HEK293 (cell line): ENCODE results near the gene SCRN1.

Experiments used
- CTCF ChIA-PET: fragments of 350-600 bp; formaldehyde crosslinking; extraction: SDS; loops from one replicate; lab custom pipeline; 2021; ENCODE audit warnings: antibody characterized with exemption; lab: Yijun Ruan, JAX
- POLR2A ChIA-PET: fragments of 300-600 bp; formaldehyde crosslinking; extraction: SDS; loops from one replicate; lab custom pipeline; 2020; ENCODE audit warnings: antibody characterized with exemption, inconsistent platforms; lab: Yijun Ruan, JAX
- H3K27ac ChIP-seq: fragments of 200-500 bp; sonication (Bioruptor generic); 2 replicates; pipeline ENCODE4 v1.5.1; 2014; ENCODE audit warnings: low read depth, low read length, control low read depth, inconsistent platforms; ENCODE audit errors: extremely low read depth
- H3K36me3 ChIP-seq, 2 experiments: fragments of 200-500 bp in 1 of 2; sonication (Bioruptor generic) in 1 of 2; 1 replicate in 1 of 2; 2 replicates in 1 of 2; pipeline ENCODE4 v1.5.1; 2014 to 2017; ENCODE audit warnings: inconsistent platforms in 2 of 2, low read length in 2 of 2; ENCODE audit not compliant: control insufficient read depth in 2 of 2, insufficient read depth in 1 of 2
- H3K4me1 ChIP-seq: fragments of 200-500 bp; sonication (Bioruptor generic); 2 replicates; pipeline ENCODE4 v1.5.1; 2014; ENCODE audit warnings: mild to moderate bottlenecking, low read length, inconsistent platforms; ENCODE audit not compliant: control insufficient read depth, insufficient read depth
- H3K4me3 ChIP-seq: 2 replicates; pipeline ENCODE4 v1.5.1; 2011; ENCODE audit warnings: low read depth, mild to moderate bottlenecking, control low read depth, low read length, moderate library complexity
- H3K9me3 ChIP-seq: fragments of 200-500 bp; sonication (Bioruptor generic); 2 replicates; pipeline ENCODE4 v1.5.1; 2014; ENCODE audit warnings: low read depth, low read length, inconsistent platforms; ENCODE audit not compliant: control insufficient read depth, insufficient read depth
- ATF2 ChIP-seq: fragments of 450-650 bp; formaldehyde crosslinking; IDR thresholded peaks from 2 replicates; pipeline ENCODE4 v1.5.1; 2016; ENCODE audit warnings: missing biosample characterization, missing genetic modification characterization, low read depth
- BCL11A ChIP-seq: fragments of 450-650 bp; formaldehyde crosslinking; IDR thresholded peaks from 2 replicates; pipeline ENCODE4 v1.5.1; 2016; ENCODE audit warnings: low read depth, missing biosample characterization, missing genetic modification characterization
- KLF1 ChIP-seq: fragments of 450-650 bp; formaldehyde crosslinking; IDR thresholded peaks from 2 replicates; pipeline ENCODE4 v1.5.1; 2016; ENCODE audit warnings: missing biosample characterization, missing genetic modification characterization
- KLF10 ChIP-seq: fragments of 450-650 bp; IDR thresholded peaks from 2 replicates; pipeline ENCODE4 v1.5.1; 2018; ENCODE audit warnings: missing biosample characterization, mild to moderate bottlenecking, missing genetic modification characterization
- PRDM6 ChIP-seq: fragments of 450-650 bp; formaldehyde crosslinking; IDR thresholded peaks from 2 replicates; pipeline ENCODE4 v1.5.1; 2017; ENCODE audit warnings: missing biosample characterization, missing genetic modification characterization
- SCRT2 ChIP-seq: fragments of 450-650 bp; formaldehyde crosslinking; IDR thresholded peaks from 2 replicates; pipeline ENCODE4 v1.5.1; 2016; ENCODE audit warnings: missing biosample characterization, missing genetic modification characterization
- SP7 ChIP-seq: fragments of 450-650 bp; formaldehyde crosslinking; IDR thresholded peaks from 2 replicates; pipeline ENCODE4 v1.5.1; 2016; ENCODE audit warnings: missing biosample characterization, missing genetic modification characterization
- ZBTB11 ChIP-seq: fragments of 450-650 bp; formaldehyde crosslinking; conservative IDR thresholded peaks from 2 replicates; pipeline ENCODE4 v1.5.1; 2016; ENCODE audit warnings: low read depth, missing biosample characterization, missing genetic modification characterization
- ZBTB26 ChIP-seq: fragments of 450-650 bp; formaldehyde crosslinking; optimal IDR thresholded peaks from 2 replicates; pipeline ENCODE3; 2016; ENCODE audit warnings: missing biosample characterization, mild to moderate bottlenecking, missing genetic modification characterization
- ZFHX2 ChIP-seq: fragments of 450-650 bp; formaldehyde crosslinking; conservative IDR thresholded peaks from 2 replicates; pipeline ENCODE4 v1.5.1; 2016; ENCODE audit warnings: missing biosample characterization, missing genetic modification characterization
- ZNF324 ChIP-seq: fragments of 450-650 bp; formaldehyde crosslinking; IDR thresholded peaks from 2 replicates; pipeline ENCODE4 v1.5.1; 2016; ENCODE audit warnings: missing biosample characterization, missing genetic modification characterization
- ZNF518A ChIP-seq: fragments of 450-650 bp; formaldehyde crosslinking; conservative IDR thresholded peaks from 2 replicates; pipeline ENCODE4 v1.5.1; 2016; ENCODE audit warnings: low read depth, missing biosample characterization, missing genetic modification characterization
- ZNF530 ChIP-seq: fragments of 450-650 bp; formaldehyde crosslinking; IDR thresholded peaks from 2 replicates; pipeline ENCODE4 v1.5.1; 2016; ENCODE audit warnings: low read depth, missing biosample characterization, missing genetic modification characterization
- ZNF585B ChIP-seq: fragments of 450-650 bp; formaldehyde crosslinking; IDR thresholded peaks from 2 replicates; pipeline ENCODE4 v1.5.1; 2016; ENCODE audit warnings: missing biosample characterization, missing genetic modification characterization
- ZNF610 ChIP-seq: fragments of 450-650 bp; formaldehyde crosslinking; IDR thresholded peaks from 2 replicates; pipeline ENCODE4 v1.5.1; 2016; ENCODE audit warnings: missing biosample characterization, missing genetic modification characterization, borderline replicate concordance
- ZNF624 ChIP-seq: fragments of 450-650 bp; formaldehyde crosslinking; IDR thresholded peaks from 2 replicates; pipeline ENCODE4 v1.5.1; 2017; ENCODE audit warnings: missing biosample characterization, missing genetic modification characterization
- ZNF707 ChIP-seq: fragments of 450-650 bp; formaldehyde crosslinking; IDR thresholded peaks from 2 replicates; pipeline ENCODE4 v1.5.1; 2016; ENCODE audit warnings: missing biosample characterization, missing genetic modification characterization
- ZNF776 ChIP-seq: fragments of 450-650 bp; formaldehyde crosslinking; IDR thresholded peaks from 2 replicates; pipeline ENCODE4 v1.5.0; 2017; ENCODE audit warnings: missing biosample characterization, missing genetic modification characterization, borderline replicate concordance
- ZNF785 ChIP-seq: fragments of 450-650 bp; formaldehyde crosslinking; IDR thresholded peaks from 2 replicates; pipeline ENCODE4 v1.5.1; 2016; ENCODE audit warnings: missing biosample characterization, missing genetic modification characterization
- ZNF830 ChIP-seq: fragments of 450-650 bp; IDR thresholded peaks from 2 replicates; pipeline ENCODE4 v1.5.0; 2018; ENCODE audit warnings: missing biosample characterization, missing genetic modification characterization, low read depth, mild to moderate bottlenecking, moderate library complexity
- ZNF837 ChIP-seq: fragments of 450-650 bp; formaldehyde crosslinking; IDR thresholded peaks from 2 replicates; pipeline ENCODE4 v1.5.1; 2016; ENCODE audit warnings: missing biosample characterization, missing genetic modification characterization

The SCRN1 gene

GRCh38 chr7:29924006-29924405, 65.6 kb downstream of the SCRN1 start:
- CTCF ChIA-PET: interaction anchor here (0.6 to 1.4 kb wide), 2 partner anchors 46 to 296 kb away, joined by 3 to 6 read pairs; no protein-coding TSS in a partner anchor
- Histone ChIP-seq H3K4me1 (no peaks in the 10 kb centered on the region), H3K27ac (no peak overlapping the region), H3K9me3 (no peaks in the 10 kb centered on the region)
- no peak for TF ChIP-seq ZNF624 (tag by site-specific recombination)
- no peak for TF ChIP-seq ZNF830 (tag by site-specific recombination)
- TF ChIP-seq ZFHX2: no peak
- TF ChIP-seq ZBTB11 (tag by site-specific recombination): no peak
- no peak for TF ChIP-seq ZNF530 (tag by site-specific recombination)
- TF ChIP-seq KLF1 (tag by site-specific recombination): no peak
- no peak for TF ChIP-seq ZNF785
- no peak for TF ChIP-seq KLF10 (tag by site-specific recombination)
- no peak for TF ChIP-seq ZNF837 (tag by site-specific recombination)
- TF ChIP-seq, all 188 proteins: peak for 0
- POLR2A ChIA-PET: no interaction called here
- Histone ChIP-seq H3K4me3 (no peak overlapping the region), H3K36me3 (peaks cover 4 to 63% of the 10 kb centered on the region in 2 experiments; a peak in 2 of 3 replicates)

- H3K4me3 ChIP-seq: no peak overlapping the region
- no peak overlapping the region for H3K27ac ChIP-seq
- ChIA-PET POLR2A (no interaction called here), CTCF (interaction anchor here (0.5 to 3.4 kb wide), 5 partner anchors 45 to 301 kb away, joined by 3 to 36 read pairs (median 21); no protein-coding TSS in a partner anchor)
- no peaks in the 10 kb centered on the region for H3K4me1 ChIP-seq
- no peaks in the 10 kb centered on the region for H3K9me3 ChIP-seq
- H3K36me3 ChIP-seq: peaks cover 4 to 68% of the 10 kb centered on the region in 2 experiments; a peak in 2 of 3 replicates
- TF ChIP-seq ZNF324 (tag by site-specific recombination) (no peak), ZNF610 (no peak), ATF2 (tag by site-specific recombination) (no peak), ZNF776 (tag by site-specific recombination) (no peak), SP7 (tag by site-specific recombination) (no peak), ZNF585B (no peak), ZNF518A (tag by site-specific recombination) (no peak), BCL11A (tag by site-specific recombination) (no peak), SCRT2 (no peak), ZNF707 (tag by site-specific recombination) (no peak), ZBTB26 (no peak), KLF1 (tag by site-specific recombination) (no peak), PRDM6 (no peak)
Measured at GRCh38 chr7:29922921-29923700, 66.5 kb downstream of the SCRN1 start.
